SU-DHL-6 (cell line): ENCODE measurements around the gene CCDC60.

ENCODE experiments used
- H2AFZ ChIP-seq: fragments of 200-600 bp; sonication (generic); 2 replicates; pipeline ENCODE4 v1.6.1; 2014; ENCODE audit warnings: low read depth, mild to moderate bottlenecking, moderate library complexity, mixed read lengths, antibody characterized with exemption, low read length; ENCODE audit not compliant: severe bottlenecking
- H3F3A ChIP-seq: fragments of 200-600 bp; shearing (Covaris generic); 2 replicates; pipeline ENCODE4 v1.6.0; 2016; ENCODE audit warnings: antibody characterized with exemption, mild to moderate bottlenecking; ENCODE audit not compliant: insufficient read depth
- H3K27ac ChIP-seq: fragments of 200-600 bp; sonication (generic); 2 replicates; pipeline ENCODE4 v1.5.1; 2016; ENCODE audit warnings: low read depth, mild to moderate bottlenecking, low read length, moderate library complexity, mixed read lengths
- H3K27me3 ChIP-seq: fragments of 200-600 bp; sonication (generic), shearing (Covaris generic); 2 replicates; pipeline ENCODE4 v1.6.0; 2014; ENCODE audit warnings: mild to moderate bottlenecking, low read length
- H3K36me3 ChIP-seq: fragments of 200-600 bp; sonication (generic); 2 replicates; pipeline ENCODE4 v1.6.1; 2014; ENCODE audit warnings: mild to moderate bottlenecking, low read length, mixed read lengths
- H3K4me2 ChIP-seq: fragments of 300-600, 200-600 bp; shearing (Covaris generic), sonication (generic); 2 replicates; pipeline ENCODE4 v1.6.0; 2014; ENCODE audit warnings: low read length, low read depth, mild to moderate bottlenecking; ENCODE audit not compliant: poor library complexity, severe bottlenecking
- H3K4me3 ChIP-seq: fragments of 200-600 bp; sonication (generic); 2 replicates; pipeline ENCODE4 v1.5.1; 2014; ENCODE audit warnings: antibody characterized with exemption, low read length, mild to moderate bottlenecking, mixed read lengths; ENCODE audit not compliant: insufficient read depth, poor library complexity, severe bottlenecking
- H3K79me2 ChIP-seq: fragments of 200-600 bp; sonication (generic); 2 replicates; pipeline ENCODE4 v1.6.1; 2014; ENCODE audit warnings: mild to moderate bottlenecking, low read length, moderate library complexity; ENCODE audit not compliant: insufficient read depth
- H3K9ac ChIP-seq: fragments of 200-600 bp; sonication (generic); 2 replicates; pipeline ENCODE4 v1.7.0; 2014; ENCODE audit warnings: mild to moderate bottlenecking, low read length
- H3K9me2 ChIP-seq: fragments of 200-600 bp; sonication (generic); replicated peaks from 2 replicates; pipeline ENCODE4 v1.6.1; 2014; ENCODE audit warnings: low read length; ENCODE audit not compliant: insufficient read depth
- H3K9me3 ChIP-seq: fragments of 200-600 bp; sonication (generic); 2 replicates; pipeline ENCODE4 v1.6.1; 2014; ENCODE audit warnings: low read length, mixed read lengths; ENCODE audit not compliant: insufficient read depth
- H4K20me1 ChIP-seq: fragments of 200-600 bp; sonication (generic); 2 replicates; pipeline ENCODE4 v1.6.1; 2014; ENCODE audit warnings: low read depth, mild to moderate bottlenecking, antibody characterized with exemption, low read length, moderate library complexity, mixed read lengths
- EZH2phosphoT487 ChIP-seq: fragments of 200-600 bp; sonication (generic), shearing (Covaris generic); conservative IDR thresholded peaks from 2 replicates; pipeline ENCODE4 v1.6.1; 2018; ENCODE audit warnings: mild to moderate bottlenecking, antibody characterized with exemption, low read length, moderate library complexity, mixed read lengths
- TF ChIP-seq, protein P1 (sequence below): fragments of 200-600 bp; sonication (generic); IDR thresholded peaks from one replicate; pipeline ENCODE4 v1.5.1; 2017; ENCODE audit warnings: antibody characterized with exemption, mild to moderate bottlenecking, low read length, moderate library complexity; ENCODE audit not compliant: insufficient read depth, poor library complexity, severe bottlenecking

CCDC60 gene

DNA sequence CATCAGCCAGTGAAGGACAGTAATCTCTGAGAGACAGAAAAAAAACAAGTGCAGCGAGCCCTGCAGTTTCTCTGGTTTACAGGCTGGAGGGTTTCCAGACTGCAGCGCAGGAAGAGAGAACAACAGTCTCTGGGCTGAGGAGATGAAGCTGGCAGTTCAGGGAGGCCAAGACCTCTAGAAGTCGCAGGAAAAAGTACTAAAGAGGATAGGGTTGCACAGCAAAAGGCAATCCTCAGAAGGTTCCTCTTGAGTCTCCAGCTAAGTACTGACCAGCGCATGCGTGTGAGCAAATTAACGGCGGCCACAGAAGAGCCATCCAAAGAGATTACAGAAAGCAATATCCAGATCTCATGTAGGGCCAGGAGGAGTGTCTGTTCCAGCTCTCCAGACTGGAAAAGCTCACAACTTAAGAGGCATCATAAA, 12.2 kb upstream of the CCDC60 start:
- no peaks in the 10 kb centered on the region for H3K36me3 ChIP-seq
- no peak overlapping the region for H3K27ac ChIP-seq
- no peaks in the 10 kb centered on the region for H3K9me3 ChIP-seq
- no peak overlapping the region for H3K4me2 ChIP-seq
- H4K20me1 ChIP-seq, result no peaks in the 10 kb centered on the region
- TF ChIP-seq, protein P1, sequence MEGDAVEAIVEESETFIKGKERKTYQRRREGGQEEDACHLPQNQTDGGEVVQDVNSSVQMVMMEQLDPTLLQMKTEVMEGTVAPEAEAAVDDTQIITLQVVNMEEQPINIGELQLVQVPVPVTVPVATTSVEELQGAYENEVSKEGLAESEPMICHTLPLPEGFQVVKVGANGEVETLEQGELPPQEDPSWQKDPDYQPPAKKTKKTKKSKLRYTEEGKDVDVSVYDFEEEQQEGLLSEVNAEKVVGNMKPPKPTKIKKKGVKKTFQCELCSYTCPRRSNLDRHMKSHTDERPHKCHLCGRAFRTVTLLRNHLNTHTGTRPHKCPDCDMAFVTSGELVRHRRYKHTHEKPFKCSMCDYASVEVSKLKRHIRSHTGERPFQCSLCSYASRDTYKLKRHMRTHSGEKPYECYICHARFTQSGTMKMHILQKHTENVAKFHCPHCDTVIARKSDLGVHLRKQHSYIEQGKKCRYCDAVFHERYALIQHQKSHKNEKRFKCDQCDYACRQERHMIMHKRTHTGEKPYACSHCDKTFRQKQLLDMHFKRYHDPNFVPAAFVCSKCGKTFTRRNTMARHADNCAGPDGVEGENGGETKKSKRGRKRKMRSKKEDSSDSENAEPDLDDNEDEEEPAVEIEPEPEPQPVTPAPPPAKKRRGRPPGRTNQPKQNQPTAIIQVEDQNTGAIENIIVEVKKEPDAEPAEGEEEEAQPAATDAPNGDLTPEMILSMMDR, result no peak
- TF ChIP-seq EZH2phosphoT487, result no peak
- H3K79me2 ChIP-seq, result no peaks in the 10 kb centered on the region
- H3K27me3 ChIP-seq, result no peaks in the 10 kb centered on the region
- H2AFZ ChIP-seq, result no peak overlapping the region
- no peaks in the 10 kb centered on the region for H3K9me2 ChIP-seq
- no peak overlapping the region for H3K4me3 ChIP-seq
- no peaks in the 10 kb centered on the region for H3F3A ChIP-seq
- H3K9ac ChIP-seq, result no peak overlapping the region

- no peaks in the 10 kb centered on the region for H3K36me3 ChIP-seq
- H3K79me2 ChIP-seq, result no peaks in the 10 kb centered on the region
- no peak overlapping the region for H3K27ac ChIP-seq
- H3K4me3 ChIP-seq, result no peak overlapping the region
- H2AFZ ChIP-seq, result no peak overlapping the region
- no peak overlapping the region for H3K4me2 ChIP-seq
- H3K9me3 ChIP-seq, result no peaks in the 10 kb centered on the region
- H4K20me1 ChIP-seq, result no peaks in the 10 kb centered on the region
- no peaks in the 10 kb centered on the region for H3F3A ChIP-seq
- H3K27me3 ChIP-seq, result no peaks in the 10 kb centered on the region
- H3K9ac ChIP-seq, result no peak overlapping the region
- H3K9me2 ChIP-seq, result no peaks in the 10 kb centered on the region
- TF ChIP-seq, protein P1, result no peak
- no peak for TF ChIP-seq EZH2phosphoT487
These were observed 8.7 kb upstream of the CCDC60 start for GRCh38 chr12:119325813-119326212.

- no peak overlapping the region for H3K27ac ChIP-seq
- H3K4me3 ChIP-seq, result no peak overlapping the region
- no peak overlapping the region for H3K9ac ChIP-seq
- no peaks in the 10 kb centered on the region for H3K36me3 ChIP-seq
- H4K20me1 ChIP-seq, result no peaks in the 10 kb centered on the region
- H3K27me3 ChIP-seq, result no peaks in the 10 kb centered on the region
- TF ChIP-seq, protein P1, result no peak
- TF ChIP-seq EZH2phosphoT487, result no peak
- H3K9me3 ChIP-seq, result no peaks in the 10 kb centered on the region
- H3K4me2 ChIP-seq, result no peak overlapping the region
- no peaks in the 10 kb centered on the region for H3K79me2 ChIP-seq
- H2AFZ ChIP-seq, result no peak overlapping the region
- H3K9me2 ChIP-seq, result no peaks in the 10 kb centered on the region
- no peaks in the 10 kb centered on the region for H3F3A ChIP-seq
These were observed 8.2 kb upstream of the CCDC60 start for GRCh38 chr12:119326341-119326740.
